Liver (tissue), 9 donors: ENCODE measurements around the gene TP63. TPM values are rescaled to one million over a fixed set of nuclear protein-coding genes. Genes with fewer than 3 reads are reported as not detected.
"Not testable (repeated sequence)": the region's sequence is repeated elsewhere in the genome, so short reads cannot be mapped to it uniquely, and the experiment has no call there.

Experiments used
- DNase-seq: peaks from one replicate; pipeline ENCODE4 v3.0.0-alpha.2; 2017; ENCODE audit warnings: low spot score
- H3K27ac ChIP-seq, 2 donors: one replicate each; pipeline ENCODE4 v1.7.0; 2013; ENCODE audit warnings: inconsistent platforms in 2 of 2, low read length in 2 of 2, control low read depth in 1 of 2, low read depth in 1 of 2, mild to moderate bottlenecking in 1 of 2
- H3K27me3 ChIP-seq, 4 donors: one replicate each; pipeline versions ENCODE4 v1.6.1 to v1.7.0; 2013; ENCODE audit warnings: low read length in 3 of 4, inconsistent platforms in 1 of 4, mild to moderate bottlenecking in 1 of 4, moderate library complexity in 1 of 4; ENCODE audit not compliant: control insufficient read depth in 4 of 4, insufficient read depth in 4 of 4
- H3K36me3 ChIP-seq, 4 donors: one replicate each; pipeline versions ENCODE4 v1.6.1 to v1.7.0; 2013; ENCODE audit warnings: low read length in 3 of 4, mild to moderate bottlenecking in 3 of 4, low read depth in 1 of 4, moderate library complexity in 1 of 4; ENCODE audit not compliant: control insufficient read depth in 4 of 4, insufficient read depth in 3 of 4
- H3K4me1 ChIP-seq, 4 donors: one replicate each; pipeline versions ENCODE4 v1.6.1 to v1.7.0; 2013; ENCODE audit warnings: low read length in 3 of 4, mild to moderate bottlenecking in 3 of 4, moderate library complexity in 1 of 4; ENCODE audit not compliant: control insufficient read depth in 4 of 4, insufficient read depth in 4 of 4
- H3K4me3 ChIP-seq, 3 donors: one replicate each; pipeline versions ENCODE4 v1.6.1 to v1.7.0; 2013; ENCODE audit warnings: low read length in 3 of 3, control low read depth in 1 of 3, low read depth in 1 of 3, mild to moderate bottlenecking in 1 of 3
- H3K9ac ChIP-seq, 2 donors: one replicate each; pipeline ENCODE4 v1.7.0; 2013; ENCODE audit warnings: low read length in 2 of 2, mild to moderate bottlenecking in 2 of 2, moderate library complexity in 2 of 2, control low read depth in 1 of 2, low read depth in 1 of 2
- H3K9me3 ChIP-seq, 4 donors: one replicate each; pipeline versions ENCODE4 v1.6.1 to v1.7.0; 2013; ENCODE audit warnings: low read length in 3 of 4; ENCODE audit not compliant: control insufficient read depth in 4 of 4
- ATF3 ChIP-seq: IDR thresholded peaks from 2 replicates; pipeline ENCODE4 v1.6.1; 2016; ENCODE audit warnings: antibody characterized with exemption
- FOXA1 ChIP-seq: IDR thresholded peaks from 2 replicates; pipeline ENCODE4 v1.6.1; 2016; ENCODE audit warnings: antibody characterized with exemption
- FOXA2 ChIP-seq: IDR thresholded peaks from 2 replicates; pipeline ENCODE4 v1.6.1; 2016; ENCODE audit warnings: antibody characterized with exemption
- GABPA ChIP-seq, 2 donors: IDR thresholded peaks in 1 of 2; conservative IDR thresholded peaks in 1 of 2; 2 replicates each; pipeline ENCODE4 v1.6.1; 2016; ENCODE audit warnings: antibody characterized with exemption in 2 of 2, mild to moderate bottlenecking in 1 of 2, moderate library complexity in 1 of 2
- HNF4A ChIP-seq, 2 donors: conservative IDR thresholded peaks; 2 replicates each; pipeline ENCODE4 v1.6.1; 2016; ENCODE audit warnings: antibody characterized with exemption in 2 of 2, mild to moderate bottlenecking in 2 of 2
- JUND ChIP-seq, 2 donors: IDR thresholded peaks; 2 replicates each; pipeline ENCODE4 v1.6.1; 2016; ENCODE audit warnings: antibody characterized with exemption in 2 of 2
- NR2F2 ChIP-seq: IDR thresholded peaks from 2 replicates; pipeline ENCODE4 v1.6.1; 2016; ENCODE audit warnings: antibody characterized with exemption
- RAD21 ChIP-seq, 2 donors: IDR thresholded peaks; 2 replicates each; pipeline ENCODE4 v1.6.1; 2016; ENCODE audit warnings: antibody characterized with exemption in 2 of 2, mild to moderate bottlenecking in 2 of 2
- REST ChIP-seq: IDR thresholded peaks from 2 replicates; pipeline ENCODE4 v1.6.1; 2016; ENCODE audit warnings: antibody characterized with exemption, mild to moderate bottlenecking
- RXRA ChIP-seq, 2 donors: IDR thresholded peaks; 2 replicates each; pipeline ENCODE4 v1.6.1; 2017 to 2018; ENCODE audit warnings: antibody characterized with exemption in 2 of 2, mild to moderate bottlenecking in 1 of 2
- SP1 ChIP-seq: IDR thresholded peaks from 2 replicates; pipeline ENCODE4 v1.6.1; 2018; ENCODE audit warnings: antibody characterized with exemption, mild to moderate bottlenecking
- TAF1 ChIP-seq: conservative IDR thresholded peaks from 2 replicates; pipeline ENCODE4 v1.6.1; 2016; ENCODE audit warnings: antibody characterized with exemption, mild to moderate bottlenecking
- YY1 ChIP-seq: IDR thresholded peaks from 2 replicates; pipeline ENCODE4 v1.6.1; 2016; ENCODE audit warnings: antibody characterized with exemption, mild to moderate bottlenecking
- WGBS: extraction: QIAGEN DNeasy Blood & Tissue Kit; methylation state at CpG from one replicate; pipeline ENCODE4 v1.1.7; 2013; 5-methylcytosine and 5-hydroxymethylcytosine counted together
- polyA plus RNA-seq, 2 donors: library from polyadenylated mRNA; stranded (reverse) in 1 of 2; unstranded in 1 of 2; fragments of 200-250 nt in 1 of 2; fragments of >200 nt in 1 of 2; fragmentation: Nextera tagmentation in 1 of 2; extraction: Ambion mirVana in 1 of 2; gene quantifications; one replicate each; pipeline versions ENCODE4 v1.2.1 to v1.2.3, GENCODE V29; 2013 to 2015
- total RNA-seq, 2 donors: library from RNA; depleted of rRNA; stranded (reverse); fragments of >200 nt; gene quantifications; one replicate each; pipeline ENCODE4 v1.2.3, GENCODE V29; 2014
- TF ChIP-seq, protein P1 (sequence below): fragments of 150-350 bp; IDR thresholded peaks from 2 replicates; pipeline ENCODE4 v1.5.1; 2017; ENCODE audit warnings: improper control_type of control experiment, low read depth, low read length; ENCODE audit not compliant: missing input control
- donor health status: healthy.
- donor health status: healthy.
- donor health status: healthy.
- donor health status: healthy.
- donor health status: healthy.

TP63 gene
- total and polyA plus RNA-seq, 4 donors, result under 0.01 to 0.08 (median 0.05) TPM; not detected in 1

DNA sequence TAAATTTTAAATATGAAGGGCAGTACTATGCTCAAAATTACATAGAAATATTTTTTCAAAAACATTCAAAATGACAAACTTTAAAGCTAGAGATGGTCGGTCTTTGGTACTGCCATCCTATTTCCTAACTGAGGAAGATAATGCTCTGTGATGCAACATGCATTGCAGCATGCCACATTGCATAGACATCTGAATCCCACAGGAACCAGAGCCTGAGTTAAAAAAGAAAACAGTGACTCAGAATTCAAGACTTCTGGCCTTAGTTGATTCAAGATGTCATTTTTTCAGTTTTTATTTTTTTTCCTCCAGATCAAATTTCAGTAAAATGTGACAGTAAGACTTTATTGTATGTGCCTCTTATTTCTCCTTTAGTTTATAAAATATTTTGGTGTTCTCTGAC, 33.1 kb downstream of the TP63 start:
- TF ChIP-seq FOXA2 (no peak), ATF3 (no peak), FOXA1 (no peak), YY1 (peak; percentile 36), RAD21 (IDR thresholded peaks at IDR 0.05) (no peak), JUND (IDR thresholded peaks at IDR 0.05) (no peak)
- H3K4me3 ChIP-seq, result no peak overlapping the region
- H3K27ac ChIP-seq, result no peak overlapping the region
- no peaks in the 10 kb centered on the region for H3K27me3 ChIP-seq
- H3K9ac ChIP-seq, result no peak overlapping the region
- H3K4me1 ChIP-seq, result no peaks in the 10 kb centered on the region
- DNase-seq, result no peak
- H3K36me3 ChIP-seq, result no peaks in the 10 kb centered on the region
- 80% methylated on average over 1 of the region's 1 CpG for WGBS
- H3K9me3 ChIP-seq, result no peaks in the 10 kb centered on the region

DNA sequence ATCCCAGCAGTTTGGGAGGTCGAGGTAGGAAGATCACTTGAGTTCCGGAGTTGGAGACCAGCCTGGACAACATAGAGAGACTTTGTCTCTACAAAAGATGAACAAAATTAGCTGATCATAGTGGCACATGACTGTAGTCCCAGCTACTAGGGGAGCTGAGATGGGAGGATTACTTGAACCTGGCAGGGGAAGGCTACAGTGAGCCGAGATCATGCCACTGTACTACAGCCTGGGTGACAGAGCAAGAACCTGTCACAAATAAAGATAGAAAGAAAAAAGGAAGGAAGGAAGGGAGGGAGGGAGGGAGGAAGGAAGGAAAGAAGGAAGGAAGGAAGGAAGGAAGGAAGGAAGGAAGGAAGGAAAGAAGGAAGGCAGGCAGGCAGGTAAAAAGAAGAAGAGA, 41.2 kb downstream of the TP63 start:
- WGBS, result 91% methylated on average over 3 of the region's 3 CpGs
- H3K9me3 ChIP-seq, H3K4me3 ChIP-seq, H3K9ac ChIP-seq, H3K27ac ChIP-seq, H3K36me3 ChIP-seq, DNase-seq, H3K27me3 ChIP-seq: not testable (repeated sequence)
- H3K4me1 ChIP-seq, result peaks cover 0 to 11% (median 9%) of the 10 kb centered on the region in 4 donors

DNA sequence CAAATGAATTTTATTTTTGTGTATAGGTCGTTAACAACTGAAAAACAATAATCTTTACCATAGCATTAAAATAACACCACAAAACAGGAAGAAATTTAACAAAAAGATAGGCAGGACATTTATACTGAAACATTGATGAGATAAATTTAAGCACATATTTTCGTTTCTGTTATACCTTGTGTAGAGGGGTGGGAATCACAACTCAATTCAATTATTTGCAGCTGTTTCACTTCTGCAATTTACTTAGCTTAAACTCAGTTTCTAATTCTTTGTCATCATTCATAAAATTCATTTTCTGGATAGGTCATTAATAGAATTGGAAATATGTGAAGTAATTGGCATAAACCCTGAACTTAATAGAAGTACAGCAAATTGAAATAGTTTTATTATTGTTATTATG, 42.3 kb downstream of the TP63 start:
- no peaks in the 10 kb centered on the region for H3K9me3 ChIP-seq
- H3K9ac ChIP-seq, result no peak overlapping the region
- no peak overlapping the region for H3K27ac ChIP-seq
- no peak overlapping the region for H3K4me3 ChIP-seq
- H3K36me3 ChIP-seq, result no peaks in the 10 kb centered on the region
- no peak for TF ChIP-seq FOXA1
- no peaks in the 10 kb centered on the region for H3K27me3 ChIP-seq
- WGBS, result 69% methylated on average over 2 of the region's 2 CpGs
- peaks cover 0 to 11% (median 9%) of the 10 kb centered on the region in 4 donors for H3K4me1 ChIP-seq
- DNase-seq, result no peak

DNA sequence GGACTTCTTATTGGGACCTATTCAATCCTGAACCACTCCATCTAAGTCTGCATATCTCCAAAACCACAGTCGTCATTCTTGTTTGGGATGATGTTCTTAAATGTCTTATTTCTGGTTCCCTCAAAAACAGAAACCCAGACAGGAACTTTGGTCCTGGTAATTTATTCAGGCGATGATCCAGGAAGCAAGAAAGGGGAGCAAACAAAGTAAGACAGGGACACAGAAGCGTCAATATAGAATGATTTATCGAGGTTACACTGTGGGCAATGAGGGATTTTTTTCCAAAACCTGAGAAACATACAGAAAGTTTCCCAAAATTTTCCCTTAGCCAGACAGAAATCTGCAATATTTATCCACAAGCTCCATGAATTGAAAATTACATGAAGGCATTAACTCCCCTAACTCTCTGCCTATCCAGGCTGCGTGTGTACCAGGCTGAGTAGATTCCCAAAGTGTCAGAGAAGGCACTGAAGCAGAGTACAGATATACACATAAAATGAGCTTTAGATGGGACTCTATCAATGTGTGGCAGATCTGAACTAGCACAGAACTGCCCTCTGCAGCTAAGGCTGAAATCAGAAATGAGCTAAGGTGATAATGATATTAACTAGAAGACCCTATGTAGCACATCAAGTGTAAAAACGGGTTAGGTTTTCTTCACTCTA, 43.2 kb downstream of the TP63 start:
- no peak for DNase-seq
- 44% methylated on average over 6 of the region's 6 CpGs for WGBS
- no peak overlapping the region for H3K27ac ChIP-seq

GRCh38 chr3:189677667-189678066, 46.5 kb downstream of the TP63 start:
- Histone ChIP-seq H3K27ac (no peak overlapping the region), H3K9me3 (no peaks in the 10 kb centered on the region), H3K36me3 (no peaks in the 10 kb centered on the region), H3K27me3 (no peaks in the 10 kb centered on the region), H3K9ac (no peak overlapping the region), H3K4me1 (peaks cover 0 to 11% (median 9%) of the 10 kb centered on the region in 4 donors), H3K4me3 (no peak overlapping the region)
- no peak for DNase-seq
- WGBS, result 80% methylated on average over 4 of the region's 4 CpGs
- TF ChIP-seq FOXA1 (no peak), JUND (IDR thresholded peaks at IDR 0.05) (no peak), GABPA (IDR thresholded peaks at IDR 0.05 in 1 of 2, conservative IDR thresholded peaks at IDR 0.05 in 1 of 2) (no peak), RXRA (IDR thresholded peaks at IDR 0.05) (no peak), REST (no peak), NR2F2 (no peak), YY1 (no peak), FOXA2 (no peak), RAD21 (IDR thresholded peaks at IDR 0.05) (no peak), TAF1 (no peak), SP1 (no peak)
- TF ChIP-seq, protein P1, sequence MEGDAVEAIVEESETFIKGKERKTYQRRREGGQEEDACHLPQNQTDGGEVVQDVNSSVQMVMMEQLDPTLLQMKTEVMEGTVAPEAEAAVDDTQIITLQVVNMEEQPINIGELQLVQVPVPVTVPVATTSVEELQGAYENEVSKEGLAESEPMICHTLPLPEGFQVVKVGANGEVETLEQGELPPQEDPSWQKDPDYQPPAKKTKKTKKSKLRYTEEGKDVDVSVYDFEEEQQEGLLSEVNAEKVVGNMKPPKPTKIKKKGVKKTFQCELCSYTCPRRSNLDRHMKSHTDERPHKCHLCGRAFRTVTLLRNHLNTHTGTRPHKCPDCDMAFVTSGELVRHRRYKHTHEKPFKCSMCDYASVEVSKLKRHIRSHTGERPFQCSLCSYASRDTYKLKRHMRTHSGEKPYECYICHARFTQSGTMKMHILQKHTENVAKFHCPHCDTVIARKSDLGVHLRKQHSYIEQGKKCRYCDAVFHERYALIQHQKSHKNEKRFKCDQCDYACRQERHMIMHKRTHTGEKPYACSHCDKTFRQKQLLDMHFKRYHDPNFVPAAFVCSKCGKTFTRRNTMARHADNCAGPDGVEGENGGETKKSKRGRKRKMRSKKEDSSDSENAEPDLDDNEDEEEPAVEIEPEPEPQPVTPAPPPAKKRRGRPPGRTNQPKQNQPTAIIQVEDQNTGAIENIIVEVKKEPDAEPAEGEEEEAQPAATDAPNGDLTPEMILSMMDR, result no peak

More for the DNA sequence above, 43.2 kb downstream of the TP63 start:
- Histone ChIP-seq H3K27me3 (no peaks in the 10 kb centered on the region), H3K36me3 (no peaks in the 10 kb centered on the region), H3K9ac (no peak overlapping the region), H3K4me3 (peak overlapping the region in 2 of 3 donors; percentile 37), H3K9me3 (no peaks in the 10 kb centered on the region), H3K4me1 (peaks cover 0 to 11% (median 9%) of the 10 kb centered on the region in 4 donors)
- no peak for TF ChIP-seq FOXA1
- TF ChIP-seq RAD21 (IDR thresholded peaks at IDR 0.05), result peak in 1 of 2 donors; percentile 16
- TF ChIP-seq HNF4A (conservative IDR thresholded peaks at IDR 0.05), result peak in 1 of 2 donors; percentile 37
